HG03025 (cell line): ENCODE results near the gene LHFPL2.

Source experiments
- ATAC-seq: cut with Tn5 transposase; IDR thresholded peaks from one replicate; pipeline ENCODE4 v1.9.1; 2021; ENCODE audit warnings: mild to moderate bottlenecking, moderate library complexity; ENCODE audit not compliant: unreplicated experiment, low FRiP score

LHFPL2 gene

DNA sequence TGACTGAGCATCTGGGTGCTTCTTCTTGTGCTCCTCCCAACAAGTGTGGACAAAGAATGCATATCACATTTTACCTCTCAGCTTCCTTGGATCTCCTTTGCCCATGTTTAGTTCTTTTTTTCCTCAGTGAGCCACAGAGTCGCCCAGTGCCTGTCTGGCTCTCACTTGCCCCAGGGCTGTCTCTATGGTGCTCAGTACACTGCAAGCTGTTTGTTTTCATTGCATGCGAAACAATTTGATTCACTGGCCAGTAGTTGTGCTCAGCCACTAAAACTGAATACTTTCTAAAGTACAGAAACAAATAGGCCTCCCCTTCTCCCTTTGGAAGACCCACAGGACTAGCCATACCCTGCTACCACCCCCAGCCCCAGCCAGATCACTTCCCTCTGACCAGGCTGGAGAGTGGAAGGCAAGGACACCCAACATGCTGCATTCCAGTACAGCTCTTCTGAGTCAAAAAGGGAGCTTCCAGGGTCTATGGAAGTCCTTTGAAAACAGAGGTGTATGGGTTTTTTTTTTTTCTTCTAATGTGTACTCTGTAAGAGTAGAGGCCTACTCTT is 3.8 kb downstream of the LHFPL2 start:
- no peak for ATAC-seq

DNA sequence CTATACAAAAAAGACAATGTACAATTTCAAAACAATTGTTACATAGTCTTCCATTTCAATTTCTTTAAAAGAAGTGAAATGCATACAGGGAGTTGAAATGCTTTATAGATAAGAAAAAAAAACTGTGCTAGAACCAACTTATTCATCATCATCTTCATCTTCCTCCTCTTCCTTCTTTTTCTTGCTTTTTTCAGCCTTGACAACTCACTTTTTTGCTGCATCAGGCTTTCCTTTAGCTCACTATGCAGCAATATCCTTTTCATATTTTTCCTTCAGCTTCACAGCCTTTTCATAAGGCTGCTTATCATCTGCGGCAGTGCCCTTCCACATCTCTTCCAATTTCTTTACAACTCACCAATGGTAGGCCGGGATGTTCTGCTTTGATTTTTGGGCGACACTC is 4.4 kb downstream of the LHFPL2 start:
- no peak for ATAC-seq

DNA sequence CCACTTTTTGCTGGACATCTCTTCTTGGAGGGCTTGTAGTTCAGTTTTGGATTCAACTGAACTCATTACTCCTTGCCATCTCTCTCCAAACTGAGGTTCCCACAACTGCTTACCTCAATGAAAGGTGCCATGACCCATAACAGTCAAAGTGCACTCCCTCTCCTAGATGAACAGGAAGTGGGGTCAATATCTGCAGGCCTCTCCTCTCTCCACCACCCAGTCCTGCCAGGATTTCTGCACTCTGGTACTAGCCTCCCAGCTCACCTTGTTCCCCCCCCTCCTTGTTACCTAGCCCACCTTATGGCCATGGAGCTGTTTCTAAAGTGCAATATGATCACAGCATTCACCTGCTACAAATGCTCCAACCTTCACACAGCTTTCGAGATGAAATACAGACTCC is 5.9 kb downstream of the LHFPL2 start:
- no peak for ATAC-seq

DNA sequence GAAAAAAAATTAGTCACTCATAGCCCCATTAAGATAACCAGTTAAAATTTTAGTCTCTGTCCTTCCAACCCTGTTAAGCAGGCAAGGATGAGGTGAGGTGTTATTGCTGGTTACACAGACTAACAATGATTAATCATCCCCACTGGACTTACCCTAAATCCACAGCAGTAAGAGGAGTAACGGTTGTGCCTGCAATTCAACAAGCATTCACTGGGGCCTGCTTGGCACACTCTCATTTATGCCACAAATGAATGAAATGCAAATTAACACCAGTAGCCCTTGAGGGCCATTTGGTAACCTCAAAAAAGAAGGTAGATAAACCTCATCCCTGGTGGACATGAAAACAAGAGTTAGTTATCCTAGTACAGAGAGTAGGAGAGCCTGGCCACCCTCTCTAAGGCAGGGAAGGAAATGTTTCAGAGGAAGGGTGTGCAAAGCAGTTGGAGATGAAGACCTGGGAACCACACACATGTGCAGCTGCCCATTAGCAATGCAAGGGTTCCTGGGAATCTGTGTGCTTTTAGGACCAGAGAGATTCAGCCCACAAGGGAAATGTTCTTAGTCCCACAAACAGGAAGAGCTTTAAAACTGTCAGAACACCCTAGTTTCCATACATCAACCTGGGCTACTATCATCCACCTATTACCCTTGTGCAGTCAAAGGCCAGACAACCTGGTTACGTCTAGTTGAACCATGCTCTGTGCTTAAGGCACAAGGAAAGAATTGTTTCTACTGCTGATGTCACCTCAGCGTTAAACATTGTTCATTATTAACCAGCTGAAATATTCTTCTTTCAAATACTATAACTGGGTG is 7.7 kb downstream of the LHFPL2 start:
- no peak for ATAC-seq

GRCh38 chr5:78639791-78640190 is 8.8 kb downstream of the LHFPL2 start:
- ATAC-seq: no peak

GRCh38 chr5:78638973-78639669 is 9.5 kb downstream of the LHFPL2 start:
- ATAC-seq: no peak

DNA sequence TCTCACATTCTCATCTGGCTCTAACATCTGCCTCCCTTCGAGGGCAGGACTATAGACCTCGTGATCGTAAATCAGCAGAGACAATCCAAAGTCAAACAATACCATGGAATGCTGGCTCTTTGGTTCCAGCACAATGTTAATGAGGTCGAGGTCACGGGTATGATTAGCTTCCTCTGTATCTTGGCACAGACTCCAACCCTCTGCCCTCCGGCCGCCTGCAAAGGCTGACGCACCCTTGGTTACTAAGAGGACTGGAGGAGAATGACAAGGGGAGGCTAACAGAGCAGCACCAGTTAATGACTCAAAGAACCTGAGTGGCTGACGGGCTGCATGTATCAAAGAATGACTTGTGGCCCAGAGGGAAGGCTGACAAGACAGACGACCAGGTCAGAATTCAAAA is 10.1 kb downstream of the LHFPL2 start:
- no peak for ATAC-seq

GRCh38 chr5:78637468-78637867 is 11.1 kb downstream of the LHFPL2 start:
- no peak for ATAC-seq

DNA sequence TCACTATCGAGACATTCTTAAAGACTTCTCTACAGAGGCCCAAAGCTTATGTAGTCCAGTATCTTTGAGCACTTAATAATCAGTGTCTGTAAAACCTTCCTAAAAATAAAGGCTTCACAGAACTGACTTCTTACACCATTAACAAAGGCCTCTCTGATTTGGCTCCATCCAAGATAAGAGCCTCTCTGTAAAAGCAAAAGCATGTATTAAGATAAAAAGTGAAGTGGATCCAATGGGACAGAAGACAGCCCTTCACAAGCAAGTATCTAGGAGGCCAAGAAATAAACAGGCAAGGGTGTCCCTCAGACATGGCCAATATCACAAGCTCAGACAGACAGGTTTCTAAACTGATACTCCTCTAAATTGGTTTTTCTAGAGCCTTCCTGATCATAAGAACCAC is 11.9 kb downstream of the LHFPL2 start:
- ATAC-seq: no peak

GRCh38 chr5:78634634-78635033 is 13.9 kb downstream of the LHFPL2 start:
- ATAC-seq: no peak

GRCh38 chr5:78634229-78634628 is 14.3 kb downstream of the LHFPL2 start:
- no peak for ATAC-seq

GRCh38 chr5:78633700-78634099 is 14.9 kb downstream of the LHFPL2 start:
- ATAC-seq: no peak

- no peak for ATAC-seq
These were observed 16.1 kb downstream of the LHFPL2 start for GRCh38 chr5:78632467-78632866.

DNA sequence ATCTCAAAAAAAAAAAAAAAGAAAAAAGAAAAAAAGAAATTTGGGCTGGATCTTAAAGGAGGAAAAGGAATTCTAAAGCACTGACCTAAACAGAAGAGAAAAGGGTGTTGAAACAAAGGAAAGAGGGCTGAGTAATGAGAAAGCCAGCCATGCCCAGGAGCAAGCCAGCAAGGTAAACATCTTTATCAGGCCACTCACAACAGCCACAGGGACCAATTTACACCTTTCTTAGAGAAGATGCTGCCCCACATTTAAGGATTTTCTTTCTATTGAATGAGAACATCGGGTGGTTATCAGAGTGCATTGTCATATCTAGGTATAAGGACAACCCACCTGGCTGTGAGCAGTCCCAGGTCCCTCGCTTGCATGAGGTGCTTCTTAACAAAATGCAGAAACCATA is 16.6 kb downstream of the LHFPL2 start:
- ATAC-seq: no peak

DNA sequence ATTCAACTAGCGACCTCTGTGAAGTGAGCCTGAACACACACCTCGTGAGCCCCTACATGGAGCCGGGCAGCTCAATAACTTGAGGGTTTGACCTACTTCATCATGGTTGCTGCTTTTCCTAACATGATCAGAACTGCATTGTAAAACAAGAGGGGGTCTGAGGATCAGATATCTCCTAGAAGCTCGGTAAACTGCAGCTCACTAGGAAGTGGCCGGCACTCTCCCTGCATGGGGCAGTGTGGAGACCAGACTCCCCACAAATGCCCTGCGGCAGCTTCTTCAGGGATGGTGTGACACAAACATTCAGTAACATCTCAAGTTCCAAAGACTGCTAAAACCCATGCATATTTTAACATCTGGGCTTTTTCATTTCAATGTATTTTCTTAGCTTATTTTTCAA is 18.5 kb downstream of the LHFPL2 start:
- ATAC-seq: no peak

- no peak for ATAC-seq
These were observed 18.9 kb downstream of the LHFPL2 start for GRCh38 chr5:78629624-78630023.

GRCh38 chr5:78628270-78628992 is 20.1 kb downstream of the LHFPL2 start:
- no peak for ATAC-seq

DNA sequence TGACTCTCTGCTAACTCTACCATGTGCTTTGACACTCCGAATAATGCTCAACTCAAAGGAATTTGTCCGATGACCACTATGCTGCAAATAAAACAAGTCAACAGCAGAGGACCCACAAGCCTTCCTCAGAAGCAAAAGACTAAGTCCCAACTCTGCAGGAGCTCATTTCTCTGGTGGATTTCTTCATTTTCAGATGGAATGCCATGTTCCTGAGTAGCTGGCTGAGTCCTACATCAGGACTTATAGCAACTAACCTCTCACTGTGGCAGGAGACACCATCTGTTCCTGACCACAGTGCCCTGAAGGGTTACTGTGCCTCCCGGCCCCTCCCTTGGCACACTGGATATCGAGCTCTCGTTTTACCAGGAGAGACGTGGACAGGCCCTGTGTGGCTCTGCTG is 20.8 kb downstream of the LHFPL2 start:
- ATAC-seq: no peak

GRCh38 chr5:78627175-78627574 is 21.4 kb downstream of the LHFPL2 start:
- ATAC-seq: no peak

- ATAC-seq: no peak
These were observed 22.5 kb downstream of the LHFPL2 start for GRCh38 chr5:78626009-78626571.

DNA sequence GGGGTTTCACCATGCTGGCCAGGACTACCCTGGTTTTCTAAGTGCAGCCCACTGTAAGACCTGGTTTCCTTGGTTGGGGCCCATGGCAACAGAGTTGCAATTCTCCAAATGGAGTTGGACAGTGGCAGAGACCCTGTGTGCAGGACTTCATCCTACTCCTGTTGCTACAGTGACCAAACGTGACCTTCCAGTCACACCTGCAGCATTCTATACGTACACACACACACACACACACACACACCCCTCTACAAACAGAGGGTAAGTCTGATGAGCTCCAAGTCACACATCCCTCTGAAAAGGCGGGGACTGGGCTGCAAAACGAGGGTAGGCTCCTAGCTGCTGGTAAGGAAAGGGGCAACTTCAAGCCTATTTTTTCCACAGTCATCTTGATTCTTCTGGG is 23.6 kb downstream of the LHFPL2 start:
- ATAC-seq: no peak
